ACC112 (cell line): ENCODE measurements around the gene E2F4.

Experiments used
- H2AFZ ChIP-seq: fragments of 200-600 bp; sonication (generic); one replicate; pipeline ENCODE4 v1.6.0; 2017; ENCODE audit warnings: antibody characterized with exemption, low read length; ENCODE audit not compliant: unreplicated experiment
- H3K27ac ChIP-seq: fragments of 200-600 bp; sonication (generic); 2 replicates; pipeline ENCODE4 v1.5.1; 2014; ENCODE audit warnings: low read depth, mild to moderate bottlenecking, antibody characterized with exemption, low read length, moderate library complexity
- H3K27me3 ChIP-seq: fragments of 200-600 bp; sonication (generic); 2 replicates; pipeline ENCODE4 v1.6.1; 2014; ENCODE audit warnings: mild to moderate bottlenecking, antibody characterized with exemption, low read length, moderate library complexity, mixed read lengths; ENCODE audit not compliant: insufficient read depth
- H3K36me3 ChIP-seq: fragments of 200-600 bp; sonication (generic); 2 replicates; pipeline ENCODE4 v1.6.1; 2016; ENCODE audit warnings: mild to moderate bottlenecking, antibody characterized with exemption, low read length, moderate library complexity, mixed read lengths; ENCODE audit not compliant: insufficient read depth
- H3K4me1 ChIP-seq: fragments of 200-600 bp; sonication (generic); one replicate; pipeline ENCODE4 v1.6.1; 2016; ENCODE audit warnings: low read length, mixed read lengths; ENCODE audit not compliant: insufficient read depth, unreplicated experiment, control insufficient read depth
- H3K4me3 ChIP-seq: fragments of 200-600 bp; sonication (generic); 2 replicates; pipeline ENCODE4 v1.5.1; 2014; ENCODE audit warnings: mild to moderate bottlenecking, low read depth, low read length
- H3K79me2 ChIP-seq: fragments of 200-600 bp; sonication (generic); one replicate; pipeline ENCODE4 v1.6.0; 2016; ENCODE audit warnings: low read length; ENCODE audit not compliant: control insufficient read depth, unreplicated experiment, insufficient read depth

The E2F4 gene

DNA sequence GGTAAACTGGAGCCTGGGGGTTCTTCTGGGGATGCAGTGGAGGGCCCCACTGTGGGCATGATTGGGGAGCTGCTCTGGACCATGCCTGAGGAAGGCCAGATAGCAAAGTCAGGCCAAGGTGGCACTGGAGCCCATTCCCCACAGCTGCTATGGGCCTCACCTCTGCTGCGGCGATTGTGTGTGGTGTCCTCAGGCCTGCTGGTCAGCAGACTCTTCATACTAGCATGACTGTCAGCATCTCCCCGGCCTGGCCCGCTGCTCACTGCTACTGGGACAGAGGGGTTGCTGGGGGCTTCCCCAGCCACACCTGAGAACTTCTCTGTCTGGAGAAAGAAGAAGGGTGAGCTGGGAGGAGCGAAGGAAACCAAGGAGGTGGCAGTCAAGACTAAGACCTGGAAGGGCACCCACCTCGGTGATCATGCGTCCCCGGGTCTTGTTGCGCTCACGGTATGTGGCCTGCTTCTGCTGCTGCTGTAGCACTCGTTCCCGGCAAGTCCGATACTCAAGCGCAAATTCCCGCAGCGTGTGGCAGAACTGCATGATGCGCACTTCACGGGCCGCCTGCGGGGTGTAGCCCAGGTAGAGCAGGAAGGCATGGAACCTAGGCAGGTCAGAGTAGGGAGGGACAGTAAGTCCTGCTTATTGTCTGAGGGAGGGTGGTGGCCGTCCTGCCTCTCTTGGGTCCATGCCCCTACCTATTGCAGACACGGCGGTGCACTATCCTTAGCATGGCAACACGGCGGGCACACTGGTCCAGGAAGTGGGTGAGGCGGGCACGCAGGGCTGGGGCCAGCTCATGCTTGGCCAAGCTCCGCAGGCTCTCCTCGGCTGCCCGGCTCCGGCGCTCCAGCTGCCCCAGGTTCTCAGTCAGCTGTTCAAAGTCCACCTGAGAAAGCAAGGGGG, 38.2 kb downstream of the E2F4 start:
- Histone ChIP-seq H3K79me2 (peaks cover 28% of the 10 kb centered on the region), H3K4me1 (peaks cover 20% of the 10 kb centered on the region), H2AFZ (no peak overlapping the region), H3K36me3 (peaks cover 19% of the 10 kb centered on the region; the same call in 1 of the 2 replicates), H3K4me3 (no peak overlapping the region), H3K27ac (no peak overlapping the region), H3K27me3 (no peaks in the 10 kb centered on the region)

DNA sequence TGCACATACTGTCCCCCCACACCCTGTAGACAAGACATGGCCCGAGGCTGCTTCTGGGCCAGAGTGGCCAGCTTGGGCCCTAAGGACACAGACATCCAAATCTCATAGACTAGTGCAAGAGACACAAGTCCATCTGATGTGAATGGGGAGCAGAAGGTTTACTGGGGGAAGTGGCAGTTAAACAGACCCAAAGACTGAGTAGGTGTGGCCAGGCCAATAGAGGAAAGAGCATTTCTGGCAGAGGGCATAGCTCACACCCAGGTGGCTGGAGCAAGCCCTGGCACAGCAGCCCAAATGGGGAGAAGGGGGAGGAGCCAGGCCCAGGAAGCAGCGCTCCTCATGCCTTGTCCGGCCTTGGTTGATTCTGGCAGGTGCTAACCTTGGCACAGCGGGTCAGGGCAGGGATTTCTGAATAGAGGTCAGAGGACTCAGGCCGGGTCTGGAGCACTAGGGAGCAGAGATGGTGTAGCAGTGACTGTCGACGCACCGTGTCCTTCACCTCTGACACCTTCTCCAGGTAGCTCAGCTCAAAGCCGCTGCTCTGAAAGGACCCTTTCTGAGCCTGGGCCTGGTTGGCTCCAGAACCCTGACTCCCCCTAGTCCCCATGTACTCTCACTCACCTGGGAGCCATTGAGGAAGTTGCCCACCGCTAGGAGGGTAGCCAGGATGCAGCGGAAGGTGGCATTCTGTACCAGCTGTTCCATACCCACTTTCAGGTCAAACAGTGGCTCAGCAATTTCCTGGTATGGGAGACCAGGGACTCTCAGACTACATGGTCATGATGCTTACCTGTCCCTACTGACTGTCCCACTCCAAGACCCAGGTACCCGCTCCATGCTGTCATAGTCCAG, 39.1 kb downstream of the E2F4 start:
- Histone ChIP-seq H3K36me3 (peaks cover 23% of the 10 kb centered on the region; the same call in 1 of the 2 replicates), H3K4me1 (peaks cover 12% of the 10 kb centered on the region), H3K79me2 (peaks cover 20% of the 10 kb centered on the region), H3K4me3 (no peak overlapping the region), H2AFZ (no peak overlapping the region), H3K27me3 (no peaks in the 10 kb centered on the region), H3K27ac (no peak overlapping the region)

DNA sequence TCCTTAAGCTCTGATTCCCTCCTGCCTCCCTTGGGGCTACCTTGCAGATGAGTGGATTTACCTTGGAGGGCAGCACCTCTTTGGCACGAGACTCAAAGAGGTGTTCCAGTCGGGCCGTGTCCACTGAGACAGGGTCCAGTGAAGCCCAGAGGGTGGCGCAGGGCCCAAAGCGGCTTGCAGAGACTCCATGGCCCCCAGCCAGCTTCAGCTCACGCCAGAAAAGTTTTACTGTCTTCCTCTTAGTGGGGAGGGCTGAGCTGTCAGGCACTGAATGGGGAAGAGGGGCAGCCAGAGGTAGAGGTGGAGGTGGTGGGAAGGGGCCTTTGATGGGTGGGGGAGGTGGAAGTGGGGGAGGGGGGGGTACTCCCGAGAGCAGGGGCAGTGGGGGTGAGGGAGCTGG, 41.6 kb downstream of the E2F4 start:
- Histone ChIP-seq H3K4me1 (no peaks in the 10 kb centered on the region), H3K36me3 (peaks cover 42% of the 10 kb centered on the region; the same call in 1 of the 2 replicates), H3K79me2 (peaks cover 6% of the 10 kb centered on the region), H3K27ac (no peak overlapping the region), H3K27me3 (no peaks in the 10 kb centered on the region), H2AFZ (no peak overlapping the region), H3K4me3 (no peak overlapping the region)

DNA sequence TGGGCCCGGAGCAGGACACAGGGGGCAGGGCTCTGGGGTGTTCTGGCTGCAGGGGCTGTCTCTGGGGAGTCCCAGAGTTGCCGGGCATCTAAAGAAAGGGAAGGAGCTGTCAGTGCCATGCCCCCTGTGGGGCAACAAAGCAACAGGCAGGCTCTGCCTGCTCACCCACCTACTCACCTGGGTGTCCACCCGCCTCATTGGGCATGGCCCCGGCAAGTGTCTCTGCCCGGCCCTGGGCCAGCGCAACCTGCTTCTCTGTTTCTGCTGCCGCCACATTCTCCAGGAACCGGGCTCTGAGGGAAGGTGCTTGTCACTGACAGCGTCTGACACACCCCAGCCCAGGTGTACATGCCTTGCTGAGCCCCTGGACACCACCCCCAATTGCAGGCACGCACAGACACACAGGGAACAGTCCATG, 42.2 kb downstream of the E2F4 start:
- no peaks in the 10 kb centered on the region for H3K27me3 ChIP-seq
- peaks cover 43% of the 10 kb centered on the region; the same call in 1 of the 2 replicates for H3K36me3 ChIP-seq
- no peak overlapping the region for H3K27ac ChIP-seq
- H3K4me3 ChIP-seq = no peak overlapping the region
- H2AFZ ChIP-seq = no peak overlapping the region
- H3K4me1 ChIP-seq = no peaks in the 10 kb centered on the region
- H3K79me2 ChIP-seq = peaks cover 12% of the 10 kb centered on the region

DNA sequence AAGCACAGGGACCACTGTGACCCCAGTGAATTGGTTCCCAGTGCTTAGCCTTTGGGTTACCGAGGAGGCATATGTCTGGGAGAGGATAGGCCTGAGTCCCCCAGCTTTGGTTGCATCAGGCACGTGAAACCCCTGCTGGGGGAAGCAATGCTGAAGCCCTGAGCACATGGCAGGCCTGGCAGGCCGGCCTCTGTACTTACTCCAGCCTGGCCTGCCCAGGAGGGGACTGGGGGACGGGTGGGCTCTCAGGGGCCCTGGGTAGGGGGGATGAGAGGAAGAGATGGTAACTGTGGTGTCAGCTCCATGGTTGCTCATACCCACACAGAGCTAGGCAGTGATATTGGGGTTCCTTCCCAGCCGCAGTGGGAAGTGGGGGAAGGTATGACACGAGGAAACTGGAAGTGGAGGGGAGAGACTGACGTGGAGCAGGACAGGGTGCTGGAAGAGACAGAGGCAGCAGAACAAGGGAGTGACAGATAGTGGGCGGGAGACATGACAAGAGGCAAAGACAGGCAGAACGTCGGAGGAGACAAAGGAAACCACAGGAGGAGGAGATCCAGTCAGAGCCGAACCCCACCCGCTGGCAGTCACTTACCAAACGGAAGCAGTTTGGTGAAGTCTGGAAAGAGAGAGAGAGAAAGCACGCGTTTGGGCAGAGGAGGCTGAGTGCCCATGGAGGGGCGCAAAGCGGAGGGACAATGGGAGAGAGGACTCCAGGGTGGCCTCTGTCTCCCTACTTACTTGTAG, 44.0 kb downstream of the E2F4 start:
- Histone ChIP-seq H3K4me1 (peaks cover 16% of the 10 kb centered on the region), H3K27me3 (no peaks in the 10 kb centered on the region), H2AFZ (no peak overlapping the region), H3K79me2 (peaks cover 21% of the 10 kb centered on the region), H3K27ac (no peak overlapping the region), H3K36me3 (peaks cover 39% of the 10 kb centered on the region; the same call in 1 of the 2 replicates), H3K4me3 (no peak overlapping the region)

DNA sequence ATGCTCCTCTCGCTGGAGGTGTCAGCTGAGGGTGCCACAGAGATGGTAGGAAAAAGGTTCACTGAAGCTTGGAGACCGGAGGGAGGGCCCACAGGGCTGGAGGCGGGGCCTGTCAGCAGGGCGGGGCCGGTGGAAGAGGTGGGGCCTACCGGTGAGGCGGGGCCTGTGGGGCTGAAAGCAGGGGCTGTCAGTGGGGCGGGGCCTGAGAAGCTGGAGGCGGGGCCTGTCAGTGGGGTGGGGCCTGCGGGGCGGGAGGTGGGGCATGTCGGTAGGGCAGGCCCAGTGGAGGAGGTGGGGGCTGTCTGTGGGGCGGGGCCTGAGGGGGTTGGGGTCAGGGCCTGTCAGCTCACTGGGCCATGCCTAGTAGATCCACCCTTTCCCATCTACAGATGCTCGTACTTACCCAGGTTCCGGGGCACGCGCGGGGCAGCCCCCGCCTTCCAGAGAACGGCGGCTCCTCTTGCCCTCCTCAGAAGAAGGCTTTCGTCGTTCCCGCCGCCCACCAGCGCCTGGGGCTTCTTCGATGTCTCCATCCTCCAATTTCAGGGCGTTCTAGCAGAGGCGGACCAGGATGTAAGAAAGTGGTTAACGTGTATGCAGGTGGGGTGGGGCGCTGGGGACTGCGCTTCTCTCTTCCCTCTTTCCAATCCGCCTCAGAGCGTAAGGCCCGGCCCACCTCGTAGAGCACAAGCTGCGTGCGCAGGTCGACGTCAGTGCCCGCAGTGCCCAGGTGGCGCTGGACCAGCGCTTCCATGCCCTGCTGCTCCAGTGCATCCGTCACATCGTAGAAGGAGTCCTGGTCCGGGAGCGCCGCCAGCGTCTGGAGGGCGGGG, 44.8 kb downstream of the E2F4 start:
- no peak overlapping the region for H3K4me3 ChIP-seq
- H3K27ac ChIP-seq = no peak overlapping the region
- H3K36me3 ChIP-seq = peaks cover 32% of the 10 kb centered on the region; the same call in 1 of the 2 replicates
- H3K27me3 ChIP-seq = no peaks in the 10 kb centered on the region
- peaks cover 19% of the 10 kb centered on the region for H3K79me2 ChIP-seq
- H3K4me1 ChIP-seq = peaks cover 23% of the 10 kb centered on the region
- H2AFZ ChIP-seq = no peak overlapping the region

DNA sequence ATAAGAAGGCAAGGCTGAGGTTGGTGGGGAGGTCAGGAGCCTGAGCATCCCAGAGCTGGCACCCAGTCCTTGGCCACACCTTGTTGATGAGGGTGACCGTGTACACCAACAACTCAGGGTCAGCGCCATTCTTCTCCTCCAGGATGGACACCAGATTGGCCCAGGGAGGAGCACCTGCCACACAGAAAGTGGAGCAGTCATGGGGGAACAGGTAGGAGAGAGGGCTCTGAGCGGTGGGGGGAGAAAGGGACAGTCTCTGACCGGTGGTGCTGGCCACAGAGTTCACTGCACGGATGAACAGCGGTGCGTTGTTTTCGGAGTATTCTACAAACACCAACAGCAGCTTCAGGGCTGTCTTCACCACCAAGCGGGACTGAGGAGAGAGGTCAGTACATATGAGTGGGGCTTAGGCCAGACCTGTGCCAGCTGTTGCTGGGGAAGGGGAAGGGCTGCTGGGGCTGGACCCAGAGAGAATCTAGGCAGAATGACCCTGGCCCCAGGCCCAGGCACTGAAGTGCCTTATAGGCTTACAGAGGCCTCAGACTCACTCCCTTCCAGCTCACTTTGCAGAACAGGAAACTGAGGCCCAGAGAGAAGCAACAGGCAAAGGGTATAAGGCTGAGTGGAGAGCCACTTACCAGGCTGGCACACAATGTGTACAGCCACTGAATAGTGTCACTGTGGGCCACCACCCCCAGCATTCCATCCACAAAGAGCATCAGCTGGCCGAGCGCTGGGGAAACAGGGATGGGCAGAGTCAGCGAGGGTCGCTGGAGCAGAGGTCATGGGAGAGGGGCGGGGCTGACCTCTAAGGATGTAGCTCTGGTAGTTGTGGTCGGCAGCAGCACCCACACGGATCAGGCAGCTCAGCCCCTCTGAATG, 45.7 kb downstream of the E2F4 start:
- Histone ChIP-seq H3K27me3 (no peaks in the 10 kb centered on the region), H2AFZ (no peak overlapping the region), H3K4me3 (no peak overlapping the region), H3K4me1 (peaks cover 32% of the 10 kb centered on the region), H3K79me2 (peaks cover 27% of the 10 kb centered on the region), H3K36me3 (peaks cover 31% of the 10 kb centered on the region; the same call in 1 of the 2 replicates), H3K27ac (no peak overlapping the region)

DNA sequence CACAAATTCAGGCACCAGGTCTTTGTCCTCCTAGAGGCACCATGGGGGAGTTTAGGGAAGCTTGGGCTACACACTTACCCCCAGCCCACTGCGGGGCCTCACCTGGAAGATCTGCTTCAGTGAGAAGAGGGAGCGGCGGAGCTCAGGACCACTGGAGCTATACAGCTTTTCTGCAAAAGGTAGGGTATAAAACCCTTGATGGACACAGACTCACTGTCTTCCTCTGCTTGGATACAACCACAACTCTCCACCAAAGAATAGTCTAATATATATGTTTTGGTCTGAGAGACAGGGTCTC, 46.3 kb downstream of the E2F4 start:
- Histone ChIP-seq H3K27me3 (no peaks in the 10 kb centered on the region), H3K4me3 (no peak overlapping the region), H3K79me2 (peaks cover 30% of the 10 kb centered on the region), H3K4me1 (peaks cover 36% of the 10 kb centered on the region), H3K36me3 (peaks cover 31% of the 10 kb centered on the region; the same call in 1 of the 2 replicates), H3K27ac (no peak overlapping the region), H2AFZ (no peak overlapping the region)

DNA sequence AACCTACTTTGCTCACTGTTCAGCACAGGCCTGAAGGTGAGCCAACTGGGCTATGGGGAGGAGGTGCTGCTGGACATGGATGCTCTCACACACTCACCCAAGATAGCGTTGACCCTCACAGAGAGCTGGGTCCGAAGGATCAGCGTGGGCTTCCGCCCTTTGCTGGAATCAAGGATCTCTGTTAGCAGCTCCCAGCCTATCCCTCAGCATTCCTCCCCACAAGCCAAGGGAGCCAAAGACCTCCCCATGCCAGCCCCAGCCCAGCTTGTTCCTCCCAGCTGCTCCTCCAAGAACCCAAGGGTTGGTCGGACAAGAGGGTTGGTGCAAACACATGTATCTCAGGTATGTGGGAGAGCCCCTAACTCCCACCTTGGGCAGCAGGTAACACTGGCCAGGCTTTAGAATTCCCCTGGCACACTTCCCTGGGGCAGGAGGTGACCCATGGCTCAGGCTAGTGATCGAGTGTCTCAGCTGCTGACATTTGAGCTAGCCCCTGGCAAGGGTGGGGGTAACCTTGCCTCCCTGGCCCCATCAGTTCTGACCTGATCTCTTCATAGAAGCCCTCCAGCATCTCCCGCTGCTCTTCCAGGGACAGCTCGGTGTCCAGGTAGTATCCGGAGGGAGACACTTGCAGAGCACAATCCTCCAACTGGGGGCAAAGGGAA, 47.0 kb downstream of the E2F4 start:
- H3K36me3 ChIP-seq = peaks cover 31% of the 10 kb centered on the region; the same call in 1 of the 2 replicates
- H3K4me3 ChIP-seq = no peak overlapping the region
- no peak overlapping the region for H2AFZ ChIP-seq
- H3K79me2 ChIP-seq = peaks cover 37% of the 10 kb centered on the region
- peaks cover 43% of the 10 kb centered on the region for H3K4me1 ChIP-seq
- no peaks in the 10 kb centered on the region for H3K27me3 ChIP-seq
- 0 out of 2 replicates have a peak overlapping the region, but pooled peaks have one; percentile 98 for H3K27ac ChIP-seq
